Measurements from ENCODE around the gene ZNF584.
"Not testable (repeated sequence)": the region's sequence is repeated elsewhere in the genome, so short reads cannot be mapped to it uniquely, and the experiment has no call there.

ZNF584 gene

GRCh38 chr19:58407658-58408151 is 744 bp upstream of the ZNF584 start:
- no peak for DNase-seq

GRCh38 chr19:58409010-58409790 is 751 bp downstream of the ZNF584 start:
- DNase-seq: no peak

GRCh38 chr19:58416604-58417003 is 8.2 kb downstream of the ZNF584 start:
- DNase-seq: no peak

- DNase-seq: no peak
Measured at GRCh38 chr19:58417071-58417470, 8.6 kb downstream of the ZNF584 start.

GRCh38 chr19:58428617-58429016 is 20.2 kb downstream of the ZNF584 start:
- DNase-seq: no peak

GRCh38 chr19:58429745-58430144 is 21.3 kb downstream of the ZNF584 start:
- DNase-seq: no peak

GRCh38 chr19:58434217-58434616 is 25.8 kb downstream of the ZNF584 start:
- DNase-seq: no peak

- peak; percentile 90 for DNase-seq
Measured at GRCh38 chr19:58439576-58440554, 31.4 kb downstream of the ZNF584 start, which contains the start of gene ZNF132. Gene ZNF132, minus strand, starts transcription at chr19:58440153. Its CDS starts 332 bp downstream, at chr19:58439821.

- DNase-seq: no peak
Measured at GRCh38 chr19:58440556-58440955, 32.1 kb downstream of the ZNF584 start.

GRCh38 chr19:58442986-58443385 is 34.5 kb downstream of the ZNF584 start:
- not testable (repeated sequence) for DNase-seq

- not testable (repeated sequence) for DNase-seq
Measured at GRCh38 chr19:58448860-58449259, 40.4 kb downstream of the ZNF584 start.

GRCh38 chr19:58449980-58450379 is 41.5 kb downstream of the ZNF584 start:
- not testable (repeated sequence) for DNase-seq

- no peak for DNase-seq
Measured at GRCh38 chr19:58450856-58451357, 42.5 kb downstream of the ZNF584 start.

GRCh38 chr19:58451358-58452101 is 43.1 kb downstream of the ZNF584 start, which contains the start of gene ZNF324B:
Gene ZNF324B, plus strand, starts transcription at chr19:58451622. Its CDS starts 2,080 bp downstream, at chr19:58453702.
- peak; percentile 93 for DNase-seq

- no peak for DNase-seq
Measured at GRCh38 chr19:58453743-58454142, 45.3 kb downstream of the ZNF584 start.

GRCh38 chr19:58455306-58455705 is 46.9 kb downstream of the ZNF584 start:
- no peak for DNase-seq

- no peak for DNase-seq
Measured at GRCh38 chr19:58456111-58456510, 47.7 kb downstream of the ZNF584 start.

GRCh38 chr19:58460039-58460438 is 51.6 kb downstream of the ZNF584 start:
- DNase-seq: no peak

GRCh38 chr19:58466089-58466759 is 57.8 kb downstream of the ZNF584 start:
- DNase-seq: no peak

- DNase-seq: peak; percentile 95
Measured at GRCh38 chr19:58466760-58467589, 58.5 kb downstream of the ZNF584 start, which contains the start of gene ZNF324. Gene ZNF324, plus strand, starts transcription at chr19:58467080. Its CDS starts 2,106 bp downstream, at chr19:58469186.

Measured in activated CD4-positive, alpha-beta T cell treated with anti-CD3 and anti-CD28 coated beads for 1 hour (primary cell).